Measurements from ENCODE around the gene UBAC2.
"Not testable (repeated sequence)": the region's sequence is repeated elsewhere in the genome, so short reads cannot be mapped to it uniquely, and the experiment has no call there.

Gene UBAC2

DNA sequence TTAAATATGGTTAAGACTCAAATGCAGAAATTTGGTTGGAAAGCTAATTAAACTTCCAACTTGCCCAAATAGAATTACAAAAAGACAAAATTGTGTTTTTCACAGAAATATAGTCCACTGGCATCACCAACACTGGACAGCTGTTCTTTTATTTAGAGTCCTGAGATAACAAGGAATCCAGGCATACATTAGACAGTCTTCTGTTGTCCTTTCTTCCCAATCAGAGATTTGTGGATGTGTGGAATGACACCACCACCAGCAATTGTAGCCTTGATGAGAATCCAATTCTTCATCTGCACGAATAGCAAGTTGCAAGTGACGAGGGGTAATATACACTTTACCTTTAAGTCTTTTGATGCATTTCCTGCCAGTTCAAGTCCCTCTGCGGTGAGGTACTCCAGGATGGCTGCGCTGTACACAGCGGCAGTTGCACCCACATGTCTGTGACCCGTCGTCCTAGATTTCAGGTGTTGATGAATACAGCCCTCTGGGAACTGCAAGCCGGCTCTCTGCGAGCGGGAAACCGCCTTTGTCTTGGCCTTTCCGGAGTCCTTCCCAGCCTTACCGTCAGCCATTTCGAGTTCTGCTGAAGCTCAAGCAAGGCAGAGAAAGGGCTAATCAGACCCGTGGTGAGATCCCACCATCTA lies 14.7 kb downstream of the UBAC2 start:
- peak; percentile 57 for DNase-seq

DNA sequence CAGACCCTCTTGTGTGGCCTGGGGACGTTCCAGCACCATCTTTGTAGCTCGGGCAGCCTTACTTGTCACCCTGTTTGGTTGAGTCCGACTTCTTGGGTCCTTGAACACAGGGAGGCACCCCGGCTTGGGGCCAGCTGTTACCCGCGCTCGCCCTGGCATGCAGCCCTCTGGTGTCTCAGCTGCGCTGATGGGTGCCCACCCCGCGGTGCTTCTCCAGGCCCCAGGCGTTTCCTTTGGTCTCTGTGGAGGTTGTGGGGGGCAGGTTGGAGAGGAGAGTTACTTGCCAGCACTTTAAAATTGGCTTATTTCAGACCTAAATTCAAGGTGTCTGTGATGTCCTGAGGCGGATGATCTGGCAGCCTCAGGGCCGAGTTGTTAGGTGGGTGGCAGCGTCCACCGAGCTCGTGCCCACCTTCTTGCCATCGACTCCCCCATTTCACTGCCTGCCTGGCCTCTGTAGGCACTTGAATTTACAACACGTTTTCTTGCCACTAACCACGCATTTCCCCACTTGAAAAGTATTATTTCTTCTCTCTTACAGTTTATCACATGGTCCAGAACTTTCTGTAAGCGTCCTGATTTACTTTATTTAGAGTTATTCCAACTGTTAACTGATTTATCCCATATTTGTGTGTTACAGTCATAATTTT lies 16.9 kb downstream of the UBAC2 start:
- DNase-seq, result no peak

DNA sequence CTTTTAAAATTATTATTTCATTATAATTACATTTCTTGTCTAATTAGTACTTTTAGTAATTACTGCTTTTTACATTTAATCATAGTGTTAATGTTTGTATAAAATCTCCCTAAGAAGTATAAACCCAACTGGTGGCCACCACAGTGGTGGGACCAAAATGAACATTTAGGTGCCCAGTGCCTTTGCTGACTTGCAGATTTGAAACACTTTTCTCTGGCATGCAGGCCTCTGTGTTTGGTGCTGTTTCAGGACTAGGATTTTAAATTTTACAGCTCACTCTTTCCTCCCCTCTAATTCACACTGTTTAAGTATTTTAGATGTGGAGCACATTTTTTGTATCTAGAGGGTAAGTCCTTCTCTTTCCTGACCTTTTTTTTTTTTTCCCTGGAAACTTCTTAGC lies 17.5 kb downstream of the UBAC2 start:
- DNase-seq, result no peak

DNA sequence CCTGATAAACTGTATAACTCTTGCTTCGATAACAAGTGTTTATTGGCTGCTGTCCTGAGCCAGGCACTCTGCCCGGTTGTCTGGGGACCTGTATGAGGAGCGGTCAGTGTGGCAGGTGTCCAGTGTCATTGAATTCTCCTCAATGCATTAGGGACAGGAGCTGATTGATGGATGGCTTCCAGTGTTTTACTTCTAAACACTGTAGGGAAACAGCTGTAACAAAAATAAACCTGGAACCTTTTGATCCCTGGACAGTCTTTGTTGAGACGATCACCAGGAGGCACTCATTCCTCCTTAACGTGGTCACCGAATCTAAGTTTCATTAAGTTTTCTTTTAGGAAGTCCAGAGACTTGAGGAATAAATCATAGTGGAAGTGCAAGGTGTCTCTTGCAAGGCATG lies 17.9 kb downstream of the UBAC2 start:
- no peak for DNase-seq

DNA sequence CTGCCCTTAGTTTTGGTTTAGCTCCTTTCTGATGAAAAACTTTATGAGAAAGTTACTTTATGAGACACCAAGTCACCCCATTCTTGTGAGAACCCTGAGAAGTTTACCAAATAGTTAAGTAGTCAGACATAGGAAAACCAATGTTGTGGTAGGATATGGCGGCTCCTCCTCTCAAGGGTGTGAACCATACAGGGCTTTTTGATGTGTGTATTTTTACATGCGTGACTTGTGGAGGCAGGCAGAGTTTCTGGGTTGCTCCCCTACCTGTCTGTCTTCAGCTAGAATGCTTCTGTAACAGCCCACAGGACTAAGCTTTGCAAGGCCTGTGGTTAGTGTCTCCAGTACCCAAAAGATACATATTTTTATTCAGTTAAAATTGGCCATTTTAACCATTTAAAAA lies 18.3 kb downstream of the UBAC2 start:
- DNase-seq, result peak; percentile 57

DNA sequence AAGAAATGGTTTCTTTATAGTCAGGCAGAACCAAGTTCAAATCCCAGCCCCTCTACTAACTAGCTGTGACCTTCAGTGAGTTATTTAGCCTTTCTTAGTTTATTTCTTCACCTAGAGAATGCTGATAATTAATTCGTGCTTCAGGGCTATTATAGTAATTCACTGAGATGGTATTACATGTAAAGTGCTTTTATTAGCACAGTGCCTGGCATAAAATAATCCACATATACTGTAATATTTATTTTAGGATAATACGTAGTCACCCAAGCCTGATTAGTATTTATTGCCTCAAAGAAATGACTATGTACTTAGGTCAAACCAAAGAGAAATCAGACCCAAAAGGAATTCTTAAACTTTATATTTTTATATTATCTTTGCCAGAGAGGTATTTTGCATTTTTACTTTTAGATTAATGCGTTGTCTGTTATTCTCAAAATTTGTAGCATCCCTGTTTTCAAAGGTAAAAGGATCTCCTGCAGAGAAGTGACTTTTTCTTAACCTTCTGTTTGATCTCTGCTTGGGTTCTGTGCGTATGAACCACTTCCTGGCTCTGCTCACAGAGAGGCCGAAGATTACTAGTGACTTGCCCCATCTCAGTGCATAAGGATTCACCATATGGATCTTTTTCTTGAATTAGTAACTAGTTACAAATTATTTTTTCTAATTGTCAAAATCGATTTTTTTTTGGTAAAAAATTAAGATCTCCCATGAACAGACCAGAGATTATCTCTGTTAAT lies 19.7 kb downstream of the UBAC2 start:
- no peak for DNase-seq

DNA sequence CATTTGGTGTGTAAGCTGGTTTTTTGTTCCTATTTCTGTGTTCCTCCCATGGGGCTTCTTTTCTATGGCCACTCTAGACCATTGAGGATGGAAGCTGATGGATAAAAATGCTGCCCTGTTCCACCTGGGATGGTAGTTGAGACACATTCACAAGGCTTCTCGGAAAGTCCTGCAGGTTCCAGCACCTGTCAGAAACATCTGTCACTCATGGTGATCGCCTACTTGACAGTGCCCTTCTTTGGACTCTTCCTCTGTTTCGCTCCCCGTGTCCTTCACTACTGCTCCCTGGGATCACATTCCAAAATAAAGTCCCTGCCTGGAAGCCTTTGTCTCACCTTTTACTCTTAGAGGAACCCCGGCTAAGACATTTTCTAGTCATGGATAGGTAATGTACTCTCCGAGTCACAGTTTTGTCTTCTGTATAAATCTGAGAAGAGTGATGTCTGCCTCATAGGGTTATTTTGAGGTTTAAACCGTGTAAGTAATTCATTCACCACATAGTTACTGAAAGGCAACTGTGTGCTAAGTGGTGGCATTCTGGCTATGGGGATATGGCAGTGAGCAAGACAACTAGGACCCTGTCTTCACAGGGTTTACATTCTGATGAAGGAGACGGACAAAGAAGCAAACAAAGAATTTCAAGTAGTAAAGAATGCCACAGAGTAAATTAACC lies 21.0 kb downstream of the UBAC2 start:
- DNase-seq, result no peak

DNA sequence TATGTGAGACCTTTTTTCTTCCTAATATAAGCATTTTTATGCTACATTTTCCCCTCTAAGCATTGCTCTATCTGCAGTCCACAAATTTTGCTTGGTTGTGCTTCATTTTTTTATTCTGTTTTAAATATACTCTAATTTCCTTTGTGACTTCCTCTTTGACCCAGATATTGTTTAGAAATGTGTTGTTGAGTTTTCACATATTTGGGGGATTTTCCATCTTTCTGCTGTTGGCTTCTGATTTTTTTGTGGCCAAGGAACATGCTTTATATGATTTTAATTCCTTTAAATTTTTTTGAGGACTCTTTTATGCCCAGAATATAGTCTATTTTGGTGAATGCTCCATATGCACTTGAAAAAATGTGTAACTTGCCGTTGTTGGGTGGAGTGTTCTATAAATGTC lies 22.9 kb downstream of the UBAC2 start:
- DNase-seq, result no peak

DNA sequence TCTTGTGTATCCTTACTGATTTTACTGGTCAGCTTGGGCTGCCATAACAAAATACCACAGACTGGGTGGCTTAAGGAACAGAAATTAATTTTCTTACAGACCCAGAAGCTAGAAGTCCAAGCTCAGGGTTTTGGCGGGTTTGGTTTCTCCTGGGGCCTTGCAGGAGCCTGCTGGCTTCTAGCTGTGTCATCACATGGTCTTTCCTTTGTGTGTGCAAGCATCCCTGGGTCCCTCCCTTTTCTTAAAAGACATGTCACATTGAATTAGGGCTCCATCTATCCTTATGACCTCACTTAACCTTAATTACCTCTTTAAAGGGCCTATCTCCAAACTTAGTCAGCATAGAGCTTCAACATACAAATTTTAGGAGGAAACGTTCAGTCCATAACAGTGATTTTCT lies 23.4 kb downstream of the UBAC2 start:
- no peak for DNase-seq

DNA sequence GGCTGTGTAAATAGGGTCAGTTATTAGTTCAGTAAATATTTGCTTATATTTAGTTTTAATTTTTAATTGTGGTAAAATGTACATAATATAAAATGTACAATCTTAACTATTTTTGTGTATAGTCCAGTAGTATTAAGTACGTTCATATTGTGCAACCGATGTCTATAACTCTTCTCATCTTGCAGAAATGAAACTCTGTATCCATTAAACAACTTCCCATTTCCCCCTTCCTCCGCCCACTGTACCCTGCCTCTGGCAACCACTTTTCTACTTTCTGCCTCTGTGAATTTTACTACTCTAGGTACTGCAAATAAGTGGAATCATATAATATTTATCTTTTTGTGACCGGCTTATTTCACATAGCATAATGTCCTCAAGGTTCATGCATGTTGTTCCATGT lies 24.4 kb downstream of the UBAC2 start:
- no peak for DNase-seq

DNA sequence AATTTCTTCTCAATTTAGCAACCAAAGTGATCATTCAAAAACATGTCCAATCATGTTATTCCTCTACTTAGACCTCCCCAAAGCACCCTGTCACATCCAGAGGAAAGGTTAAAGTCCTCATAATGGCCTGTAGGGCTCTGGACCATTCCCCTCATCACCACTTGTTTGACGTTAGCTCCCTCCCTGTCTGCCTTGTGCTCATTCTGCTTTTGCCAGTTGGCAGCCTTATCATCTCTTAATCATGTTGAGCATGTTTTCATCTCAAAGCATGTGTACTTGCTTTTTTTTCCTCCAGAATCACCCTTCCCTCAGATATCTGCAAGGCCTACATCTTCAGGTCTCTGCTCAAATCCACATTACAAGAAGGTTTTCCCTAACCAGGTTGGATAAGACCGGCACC lies 25.9 kb downstream of the UBAC2 start:
- no peak for DNase-seq

DNA sequence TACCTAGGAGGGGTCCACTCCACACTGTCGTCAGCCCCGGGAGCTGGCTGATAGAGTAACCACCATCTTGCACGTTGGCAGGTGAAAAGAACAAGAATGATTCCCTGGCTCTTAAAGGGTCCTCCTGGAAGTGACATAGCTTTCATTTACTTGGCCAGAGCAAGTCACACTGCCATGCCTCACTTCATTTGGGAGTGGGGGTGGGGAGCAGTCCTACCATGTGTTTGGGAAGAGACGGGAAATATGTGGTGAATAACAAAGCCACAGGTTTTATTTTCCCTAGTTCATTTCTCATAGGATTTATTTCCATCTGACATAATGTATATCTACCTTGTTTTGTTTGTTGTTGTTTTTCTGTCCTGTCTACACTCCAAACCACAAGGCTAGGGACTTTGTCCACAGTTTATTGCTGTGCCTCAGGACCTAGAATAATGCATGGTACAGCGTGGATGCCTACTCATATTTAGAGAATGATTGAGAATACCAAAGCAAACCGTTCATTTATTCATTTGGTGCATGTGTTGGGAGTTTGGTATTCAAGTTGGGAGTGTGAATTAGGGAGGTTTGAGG lies 26.8 kb downstream of the UBAC2 start:
- DNase-seq, result no peak

DNA sequence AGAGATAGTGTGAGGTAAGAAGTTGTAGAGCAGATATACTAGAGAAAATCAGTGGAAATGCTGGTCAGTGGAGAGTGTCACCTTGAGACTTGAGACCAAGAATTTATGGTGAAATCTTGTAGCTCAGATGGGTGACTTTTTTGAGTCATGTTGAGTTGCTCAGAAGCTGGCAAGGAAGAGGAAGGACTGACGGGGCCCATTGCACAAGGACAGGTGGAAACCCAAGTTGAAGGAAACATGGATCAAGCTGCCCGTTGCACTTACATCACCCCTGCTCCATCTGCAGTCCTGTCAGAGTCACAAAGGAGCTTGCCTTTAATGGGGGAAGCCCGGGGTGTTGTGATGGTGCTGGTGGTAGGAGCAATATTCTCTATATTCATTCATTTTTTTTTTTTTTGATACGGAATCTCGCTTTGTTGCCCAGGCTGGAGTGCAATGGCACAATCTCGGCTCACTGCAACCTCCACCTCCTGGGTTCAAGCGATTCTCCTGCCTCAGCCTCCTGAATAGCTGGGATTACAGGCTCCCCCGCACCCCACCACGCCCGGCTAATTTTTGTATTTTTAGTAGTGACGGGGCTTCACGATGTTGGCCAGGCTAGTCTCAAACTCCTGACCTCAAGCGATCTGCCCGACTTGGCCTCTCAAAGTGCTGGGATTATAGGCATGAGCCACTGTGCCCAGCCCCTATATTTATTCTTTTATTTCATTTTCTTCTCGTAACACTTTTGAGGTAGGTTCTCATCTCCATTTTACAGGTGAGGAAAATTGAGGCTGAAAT lies 27.4 kb downstream of the UBAC2 start:
- DNase-seq, result no peak

DNA sequence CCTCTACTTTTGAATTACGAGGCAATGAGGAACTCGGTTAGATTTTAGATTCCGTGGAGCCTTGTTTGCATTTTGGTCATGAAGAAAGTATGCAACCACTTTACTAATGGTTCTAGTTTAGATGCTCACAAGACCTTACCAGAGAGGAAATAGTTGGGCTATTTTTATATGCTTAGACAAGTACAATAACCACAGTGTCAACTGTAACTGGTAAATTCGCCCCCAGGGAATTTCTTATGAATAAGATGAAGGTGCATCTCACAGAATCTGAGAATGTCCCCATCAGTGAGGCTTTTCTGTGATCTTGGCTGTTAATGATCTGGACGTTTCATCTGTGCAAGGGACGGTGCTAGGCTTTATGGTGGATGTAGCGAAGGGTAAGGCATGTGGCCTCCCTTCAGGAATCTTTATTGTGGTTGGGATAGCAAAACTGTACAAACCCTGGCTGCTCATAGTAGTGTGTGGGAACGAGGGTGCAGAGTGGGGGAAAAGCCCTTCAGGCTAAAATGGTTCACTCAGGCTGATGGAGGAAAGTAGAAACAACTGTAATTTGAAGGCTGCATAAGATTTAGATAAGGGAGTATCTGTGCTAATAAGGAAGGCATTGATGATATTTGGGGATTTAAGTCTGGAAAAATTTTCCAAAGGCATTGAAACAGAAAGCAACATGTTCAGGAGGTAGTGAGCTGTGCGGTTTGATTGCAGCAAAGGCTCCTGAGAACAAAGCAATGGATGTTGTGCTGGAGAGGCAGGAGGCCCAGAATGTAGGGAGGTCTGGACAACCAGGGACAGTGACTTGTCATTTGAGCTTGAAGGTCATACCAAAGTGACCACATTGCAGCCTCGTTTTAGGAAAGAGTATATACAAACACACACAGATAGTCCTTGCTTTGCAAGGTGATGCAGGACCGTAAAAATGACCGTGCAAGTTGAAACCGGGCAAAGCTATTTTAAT lies 28.4 kb downstream of the UBAC2 start:
- no peak for DNase-seq

DNA sequence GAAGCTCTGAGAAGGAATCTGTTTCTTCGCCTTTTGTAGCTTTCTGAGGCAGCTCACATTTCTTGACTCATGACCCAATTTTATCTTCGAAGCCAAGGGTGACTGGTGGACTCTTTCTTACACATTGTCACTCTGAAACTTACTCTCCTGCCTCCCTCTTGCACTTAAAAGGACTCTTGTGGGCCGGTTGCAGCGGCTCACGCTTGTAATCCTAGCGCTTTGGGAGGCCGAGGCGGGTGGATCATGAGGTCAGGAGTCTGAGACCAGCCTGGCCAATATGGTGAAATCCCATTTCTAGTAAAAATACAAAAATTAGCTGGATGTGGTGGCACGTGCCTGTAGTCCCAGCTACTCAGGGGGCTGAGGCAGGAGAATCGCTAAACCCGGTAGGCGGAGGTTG lies 29.9 kb downstream of the UBAC2 start:
- DNase-seq, result not testable (repeated sequence)

DNA sequence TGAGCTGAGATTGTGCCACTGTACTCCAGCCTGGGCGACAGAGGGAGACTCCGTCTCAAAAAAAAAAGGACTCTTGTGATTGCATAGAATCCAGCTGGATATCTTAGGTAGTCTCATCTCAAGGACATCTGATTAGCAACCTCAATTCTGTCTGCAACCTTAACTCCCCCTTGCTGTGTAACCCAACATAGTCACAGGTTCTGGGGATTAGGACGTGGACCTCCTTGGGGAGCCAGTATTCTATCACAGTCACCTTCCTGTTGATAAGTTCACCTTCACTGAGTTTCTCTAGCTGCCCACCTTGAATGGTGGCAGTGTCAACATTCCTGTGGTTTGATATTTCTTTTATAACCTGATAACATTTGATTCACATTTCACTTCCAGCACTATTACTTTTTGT lies 30.3 kb downstream of the UBAC2 start:
- no peak for DNase-seq

DNA sequence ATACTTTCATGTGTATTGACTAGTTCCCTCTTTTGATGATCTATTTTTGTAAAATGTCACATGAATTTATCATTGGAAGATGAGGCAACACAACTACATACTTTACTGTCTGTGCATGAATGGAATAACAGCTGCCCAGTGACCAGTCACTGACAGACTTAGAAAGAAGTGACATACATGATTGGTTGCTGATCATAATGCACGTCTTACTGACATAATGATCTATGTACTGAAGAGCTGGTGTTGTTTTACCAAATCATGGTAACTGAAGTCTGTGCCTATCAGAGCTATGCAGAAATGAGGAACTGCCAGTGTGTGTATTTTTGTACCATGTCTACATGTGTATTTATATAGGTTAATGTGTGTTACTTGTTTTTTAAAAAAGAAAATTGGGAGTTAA lies 31.1 kb downstream of the UBAC2 start:
- no peak for DNase-seq

DNA sequence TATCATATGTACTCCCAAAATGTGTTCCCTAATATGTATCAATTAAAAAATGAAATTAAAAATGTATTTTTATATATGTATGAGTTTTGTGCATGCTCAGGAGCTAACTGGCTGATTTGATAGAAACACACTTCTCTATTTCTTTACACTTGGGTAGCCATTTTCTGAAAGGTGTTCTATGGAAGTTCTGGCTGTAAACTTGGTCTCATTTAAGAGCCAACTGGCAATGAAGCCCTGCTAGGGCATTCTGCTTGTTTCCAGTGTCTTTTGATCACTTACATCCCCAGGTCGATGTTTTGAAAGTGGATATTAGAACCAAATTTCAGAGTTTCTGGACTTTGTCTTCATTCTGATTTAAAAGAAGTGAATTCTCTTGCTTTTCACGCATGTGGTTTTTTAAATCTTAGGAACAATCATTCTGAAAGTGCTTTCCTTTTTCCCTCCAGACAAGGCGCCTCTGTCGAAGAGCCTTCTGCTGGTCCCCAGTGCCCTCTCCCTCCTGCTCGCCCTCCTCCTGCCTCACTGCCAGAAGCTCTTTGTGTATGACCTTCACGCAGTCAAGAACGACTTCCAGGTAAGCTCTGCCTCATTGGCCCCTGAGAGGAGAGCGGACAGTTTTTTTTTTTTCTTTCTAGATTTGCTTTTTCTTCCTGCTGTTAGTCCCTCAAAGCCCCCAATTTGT lies 37.5 kb downstream of the UBAC2 start:
- peak; percentile 34 for DNase-seq

DNA sequence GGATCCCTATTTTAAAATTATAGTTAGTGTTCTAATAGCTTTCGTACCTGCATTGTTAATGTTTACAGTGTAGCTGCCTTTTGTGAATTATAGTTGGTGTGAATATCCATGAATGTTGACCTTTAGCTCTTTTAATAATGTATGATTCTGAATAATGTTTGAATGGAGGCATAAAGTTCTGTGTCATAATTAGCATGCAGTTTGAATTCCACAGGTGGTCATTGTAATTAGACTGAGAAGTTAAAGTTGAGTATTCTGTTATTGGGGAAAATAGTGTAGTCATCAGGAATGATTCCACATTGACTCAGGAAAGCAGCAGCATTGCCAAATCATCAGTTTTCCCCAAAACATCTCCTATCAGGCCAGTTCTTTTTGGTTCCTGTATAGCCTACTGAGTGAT lies 45.4 kb downstream of the UBAC2 start:
- DNase-seq, result no peak

DNA sequence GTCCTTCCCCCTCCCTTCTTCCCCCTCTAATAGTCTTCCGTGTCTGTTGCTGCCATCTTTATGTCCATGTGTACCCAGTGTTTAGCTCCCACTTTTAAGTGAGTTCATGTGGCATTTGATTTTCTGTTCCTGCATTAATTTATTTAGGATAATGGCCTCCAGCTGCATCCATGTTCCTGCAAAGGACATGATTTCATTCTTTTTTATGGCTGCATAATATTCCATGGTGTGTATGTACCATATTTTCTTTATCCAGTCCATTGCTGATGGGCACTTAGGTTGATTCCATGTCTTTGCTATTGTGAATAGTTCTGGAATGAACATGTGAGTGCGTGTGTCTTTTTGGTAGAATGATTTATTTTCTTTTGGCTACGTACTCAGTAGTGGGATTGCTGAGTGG lies 48.5 kb downstream of the UBAC2 start:
- DNase-seq, result not testable (repeated sequence)

DNA sequence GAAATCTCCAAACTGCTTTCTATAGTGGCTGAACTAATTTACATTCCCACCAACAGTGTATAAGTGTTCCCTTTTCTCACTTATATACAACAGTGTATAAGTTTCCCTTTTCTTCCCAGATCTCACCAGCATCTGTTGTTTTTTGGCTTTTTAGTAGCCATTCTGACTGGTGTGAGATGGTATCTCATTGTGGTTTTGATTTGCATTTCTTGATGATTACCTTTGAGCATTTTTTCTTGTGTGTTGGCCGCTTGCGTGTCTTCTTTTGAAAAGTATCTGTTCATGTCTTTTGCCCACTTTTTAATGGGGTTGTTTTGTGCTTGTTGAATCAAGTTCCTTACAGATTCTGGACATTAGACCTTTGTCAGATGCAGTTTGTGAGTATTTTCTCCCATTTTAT lies 49.0 kb downstream of the UBAC2 start:
- DNase-seq, result not testable (repeated sequence)

Data from activated naive CD4-positive, alpha-beta T cell treated with Interleukin-2 at 50 U/mL for 16 hours (primary cell).